GM18870 (cell line): ENCODE measurements around the gene BANP.
"Not testable (repeated sequence)": the region's sequence is repeated elsewhere in the genome, so short reads cannot be mapped to it uniquely, and the experiment has no call there.

Experiments used
- ATAC-seq: cut with Tn5 transposase; IDR thresholded peaks from one replicate; pipeline ENCODE4 v1.9.1; 2021; ENCODE audit warnings: moderate library complexity; ENCODE audit not compliant: unreplicated experiment

Gene BANP

GRCh38 chr16:88013766-88014251 is 62.6 kb downstream of the BANP start:
- no peak for ATAC-seq

GRCh38 chr16:88014252-88014781 is 63.1 kb downstream of the BANP start:
- ATAC-seq: no peak

- no peak for ATAC-seq
Measured at GRCh38 chr16:88014954-88015805, 63.9 kb downstream of the BANP start.

- ATAC-seq: no peak
Measured at GRCh38 chr16:88015806-88016140, 64.5 kb downstream of the BANP start.

GRCh38 chr16:88016386-88016785 is 65.2 kb downstream of the BANP start:
- ATAC-seq: not testable (repeated sequence)

GRCh38 chr16:88016964-88017363 is 65.7 kb downstream of the BANP start:
- no peak for ATAC-seq

GRCh38 chr16:88017587-88018101 is 66.4 kb downstream of the BANP start:
- ATAC-seq: no peak

- ATAC-seq: not testable (repeated sequence)
Measured at GRCh38 chr16:88018382-88018781, 67.1 kb downstream of the BANP start.

GRCh38 chr16:88019041-88019820 is 68.0 kb downstream of the BANP start:
- ATAC-seq: not testable (repeated sequence)

- ATAC-seq: no peak
Measured at GRCh38 chr16:88019821-88020515, 68.7 kb downstream of the BANP start.

GRCh38 chr16:88020516-88020885 is 69.3 kb downstream of the BANP start:
- ATAC-seq: no peak

GRCh38 chr16:88021041-88021970 is 70.1 kb downstream of the BANP start:
- ATAC-seq: not testable (repeated sequence)

GRCh38 chr16:88022076-88023042 is 71.1 kb downstream of the BANP start:
- ATAC-seq: no peak

GRCh38 chr16:88023366-88023765 is 72.1 kb downstream of the BANP start:
- no peak for ATAC-seq

GRCh38 chr16:88023786-88024185 is 72.6 kb downstream of the BANP start:
- no peak for ATAC-seq

- not testable (repeated sequence) for ATAC-seq
Measured at GRCh38 chr16:88024491-88025085, 73.4 kb downstream of the BANP start.

GRCh38 chr16:88025086-88025492 is 73.9 kb downstream of the BANP start:
- not testable (repeated sequence) for ATAC-seq

- ATAC-seq: not testable (repeated sequence)
Measured at GRCh38 chr16:88025828-88026555, 74.8 kb downstream of the BANP start.
